K562 (cell line): Measurements from ENCODE around the gene PIK3CA. TPM values are rescaled to one million over a fixed set of nuclear protein-coding genes. Genes with fewer than 3 reads are reported as not detected.

Experiments
- CHD2 ChIP-seq: IDR thresholded peaks from 2 replicates; pipeline ENCODE4 v1.6.1; 2011; ENCODE audit warnings: low read depth, low read length
- CTCFL ChIP-seq: IDR thresholded peaks from 2 replicates; pipeline ENCODE4 v1.6.1; 2011; ENCODE audit warnings: borderline replicate concordance, low read depth, mild to moderate bottlenecking, moderate library complexity, low read length; ENCODE audit not compliant: insufficient read depth, poor library complexity, severe bottlenecking
- FOXA3 ChIP-seq, 2 experiments: fragments of 450-650 bp in 1 of 2; sonication (generic) in 1 of 2; formaldehyde crosslinking; IDR thresholded peaks in 1 of 2; conservative IDR thresholded peaks in 1 of 2; 2 replicates each; pipeline versions ENCODE4 v1.4.0 to v1.8.0; 2020 to 2022; ENCODE audit warnings: mild to moderate bottlenecking in 2 of 2, missing genetic modification reagents in 1 of 2
- NBN ChIP-seq: fragments of 450-650 bp; IDR thresholded peaks from 2 replicates; pipeline ENCODE4 v1.6.1; 2016; ENCODE audit warnings: low read depth, mild to moderate bottlenecking
- NR2C1 ChIP-seq, 2 experiments: fragments of 450-650 bp; IDR thresholded peaks; 2 replicates each; pipeline ENCODE4 v1.6.1; 2017; ENCODE audit warnings: mild to moderate bottlenecking in 2 of 2, antibody characterized with exemption in 1 of 2, inconsistent platforms in 1 of 2, missing compliant biosample characterization in 1 of 2, missing genetic modification characterization in 1 of 2
- RFX7 ChIP-seq: fragments of 250-450 bp; sonication (Bioruptor Pico); IDR thresholded peaks from 2 replicates; pipeline ENCODE4 v1.5.1; 2021; ENCODE audit warnings: mild to moderate bottlenecking
- SMARCA4 ChIP-seq: fragments of 450-650 bp; IDR thresholded peaks from 2 replicates; pipeline ENCODE4 v1.6.1; 2016
- TCF3 ChIP-seq: sonication (generic); formaldehyde crosslinking; IDR thresholded peaks from 2 replicates; pipeline ENCODE4 v1.4.0; 2020; ENCODE audit warnings: mild to moderate bottlenecking, missing genetic modification reagents
- ZHX1 ChIP-seq: fragments of 150-350 bp; conservative IDR thresholded peaks from 2 replicates; pipeline ENCODE4 v1.6.1; 2014; ENCODE audit warnings: low read length
- ZNF165 ChIP-seq: fragments of 250-450 bp; sonication (Bioruptor Pico); IDR thresholded peaks from 2 replicates; pipeline ENCODE4 v1.4.0; 2020; ENCODE audit warnings: borderline replicate concordance
- ZNF75A ChIP-seq: fragments of 450-650 bp; formaldehyde crosslinking; IDR thresholded peaks from 2 replicates; pipeline ENCODE4 v1.4.0; 2020; ENCODE audit warnings: mild to moderate bottlenecking
- polyA plus RNA-seq, 8 experiments: library from polyadenylated mRNA; depleted of rRNA in 4 of 8; stranded (reverse) in 5 of 8; unstranded in 3 of 8; fragments of >200 nt; fragmentation: Nextera tagmentation in 2 of 8; fragmentation: Illumina TruSeq in 1 of 8; extraction: Ambion mirVana in 2 of 8; extraction: Trizol in 1 of 8; gene quantifications; 2 replicates each; pipeline versions ENCODE4 v1.2.1 to v1.2.3, GENCODE V29; 2011 to 2014; ENCODE audit warnings: inconsistent platforms in 1 of 8, missing spikeins in 1 of 8
- total RNA-seq, 7 experiments: library from RNA; depleted of rRNA in 6 of 7; stranded (reverse); fragments of >200 nt in 6 of 7; fragmentation: Illumina TruSeq in 2 of 7; extraction: Trizol in 2 of 7; gene quantifications; 2 replicates each; pipeline versions ENCODE4 v1.2.1 to v1.2.3, GENCODE V29; 2011 to 2021; ENCODE audit warnings: low replicate concordance in 1 of 7
- TF ChIP-seq, protein P1 (sequence below): IDR thresholded peaks from 2 replicates; pipeline ENCODE4 v1.6.1; 2014; ENCODE audit warnings: antibody characterized with exemption
- TF ChIP-seq, protein P2 (sequence below): sonication (generic); formaldehyde crosslinking; IDR thresholded peaks from 2 replicates; pipeline ENCODE4 v1.8.1; 2023; ENCODE audit warnings: mild to moderate bottlenecking, missing genetic modification reagents
- TF ChIP-seq, protein P3 (sequence below), 2 experiments: IDR thresholded peaks in 1 of 2; conservative IDR thresholded peaks in 1 of 2; 2 replicates each; pipeline ENCODE4 v1.6.1; 2016; ENCODE audit warnings: low read depth in 2 of 2, mild to moderate bottlenecking in 1 of 2, missing compliant biosample characterization in 1 of 2, missing genetic modification characterization in 1 of 2, moderate library complexity in 1 of 2

The PIK3CA gene
- total and polyA plus RNA-seq, 9 of the 15 experiments (the other 6 are each of a cell fraction or from before 2014, with no cell fraction given): 3.8 to 19.4 (median 10.8) TPM

DNA sequence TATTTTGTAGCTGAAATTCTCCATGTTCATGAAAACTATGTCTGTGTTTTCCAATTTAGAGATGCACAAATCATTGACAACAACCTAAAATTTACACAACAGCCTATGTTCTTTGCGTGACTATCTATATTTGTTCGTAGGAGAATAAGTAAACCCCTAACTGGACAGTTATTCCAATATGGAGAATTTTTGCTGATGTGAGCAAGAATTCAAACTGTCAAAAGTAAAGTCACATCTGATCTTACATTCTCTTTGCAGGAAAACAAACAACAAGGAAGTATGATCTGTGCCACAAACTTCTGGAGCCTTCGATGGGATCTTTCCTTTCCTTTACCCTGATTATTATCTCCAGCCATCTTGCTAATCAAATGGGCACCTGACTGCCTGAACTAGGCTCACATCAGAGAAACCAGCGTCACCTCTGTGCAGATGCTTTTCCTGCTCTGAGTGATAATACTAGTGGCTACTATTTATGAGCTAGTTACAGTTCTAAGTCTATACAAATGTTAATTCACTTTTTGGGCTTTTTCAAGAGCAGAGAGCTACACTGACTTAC lies 121.1 kb downstream of the PIK3CA start (continued):
- TF ChIP-seq ZNF165 (no peak), NR2C1 (IDR thresholded peaks at IDR 0.05) (no peak), NR2C1 (tag; IDR thresholded peaks at IDR 0.05) (peak; percentile 27; the same call in 1 of the 2 replicates), ZNF75A (CRISPR knock-in tag) (no peak), ZHX1 (no peak), NBN (no peak), RFX7 (CRISPR knock-in tag) (no peak), FOXA3 (CRISPR knock-in tag; conservative IDR thresholded peaks at IDR 0.05 in 1 of 2, IDR thresholded peaks at IDR 0.05 in 1 of 2) (no peak), TCF3 (peak; percentile 46; the same call in 1 of the 2 replicates), CHD2 (no peak), SMARCA4 (peak; percentile 22; the same call in 1 of the 2 replicates), CTCFL (no peak)
- TF ChIP-seq, protein P1, sequence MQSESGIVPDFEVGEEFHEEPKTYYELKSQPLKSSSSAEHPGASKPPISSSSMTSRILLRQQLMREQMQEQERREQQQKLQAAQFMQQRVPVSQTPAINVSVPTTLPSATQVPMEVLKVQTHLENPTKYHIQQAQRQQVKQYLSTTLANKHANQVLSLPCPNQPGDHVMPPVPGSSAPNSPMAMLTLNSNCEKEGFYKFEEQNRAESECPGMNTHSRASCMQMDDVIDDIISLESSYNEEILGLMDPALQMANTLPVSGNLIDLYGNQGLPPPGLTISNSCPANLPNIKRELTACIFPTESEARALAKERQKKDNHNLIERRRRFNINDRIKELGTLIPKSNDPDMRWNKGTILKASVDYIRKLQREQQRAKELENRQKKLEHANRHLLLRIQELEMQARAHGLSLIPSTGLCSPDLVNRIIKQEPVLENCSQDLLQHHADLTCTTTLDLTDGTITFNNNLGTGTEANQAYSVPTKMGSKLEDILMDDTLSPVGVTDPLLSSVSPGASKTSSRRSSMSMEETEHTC: no peak
- TF ChIP-seq, protein P2, sequence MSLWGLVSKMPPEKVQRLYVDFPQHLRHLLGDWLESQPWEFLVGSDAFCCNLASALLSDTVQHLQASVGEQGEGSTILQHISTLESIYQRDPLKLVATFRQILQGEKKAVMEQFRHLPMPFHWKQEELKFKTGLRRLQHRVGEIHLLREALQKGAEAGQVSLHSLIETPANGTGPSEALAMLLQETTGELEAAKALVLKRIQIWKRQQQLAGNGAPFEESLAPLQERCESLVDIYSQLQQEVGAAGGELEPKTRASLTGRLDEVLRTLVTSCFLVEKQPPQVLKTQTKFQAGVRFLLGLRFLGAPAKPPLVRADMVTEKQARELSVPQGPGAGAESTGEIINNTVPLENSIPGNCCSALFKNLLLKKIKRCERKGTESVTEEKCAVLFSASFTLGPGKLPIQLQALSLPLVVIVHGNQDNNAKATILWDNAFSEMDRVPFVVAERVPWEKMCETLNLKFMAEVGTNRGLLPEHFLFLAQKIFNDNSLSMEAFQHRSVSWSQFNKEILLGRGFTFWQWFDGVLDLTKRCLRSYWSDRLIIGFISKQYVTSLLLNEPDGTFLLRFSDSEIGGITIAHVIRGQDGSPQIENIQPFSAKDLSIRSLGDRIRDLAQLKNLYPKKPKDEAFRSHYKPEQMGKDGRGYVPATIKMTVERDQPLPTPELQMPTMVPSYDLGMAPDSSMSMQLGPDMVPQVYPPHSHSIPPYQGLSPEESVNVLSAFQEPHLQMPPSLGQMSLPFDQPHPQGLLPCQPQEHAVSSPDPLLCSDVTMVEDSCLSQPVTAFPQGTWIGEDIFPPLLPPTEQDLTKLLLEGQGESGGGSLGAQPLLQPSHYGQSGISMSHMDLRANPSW: no peak
- TF ChIP-seq, protein P3, sequence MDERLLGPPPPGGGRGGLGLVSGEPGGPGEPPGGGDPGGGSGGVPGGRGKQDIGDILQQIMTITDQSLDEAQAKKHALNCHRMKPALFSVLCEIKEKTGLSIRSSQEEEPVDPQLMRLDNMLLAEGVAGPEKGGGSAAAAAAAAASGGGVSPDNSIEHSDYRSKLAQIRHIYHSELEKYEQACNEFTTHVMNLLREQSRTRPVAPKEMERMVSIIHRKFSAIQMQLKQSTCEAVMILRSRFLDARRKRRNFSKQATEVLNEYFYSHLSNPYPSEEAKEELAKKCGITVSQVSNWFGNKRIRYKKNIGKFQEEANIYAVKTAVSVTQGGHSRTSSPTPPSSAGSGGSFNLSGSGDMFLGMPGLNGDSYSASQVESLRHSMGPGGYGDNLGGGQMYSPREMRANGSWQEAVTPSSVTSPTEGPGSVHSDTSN (CRISPR knock-in tag; IDR thresholded peaks at IDR 0.05; ENCODE audit: low read depth): no peak
- TF ChIP-seq, protein P3 (tag; conservative IDR thresholded peaks at IDR 0.05; ENCODE audit: low read depth): no peak
